ENCODE results near the gene CALML5.

DNA sequence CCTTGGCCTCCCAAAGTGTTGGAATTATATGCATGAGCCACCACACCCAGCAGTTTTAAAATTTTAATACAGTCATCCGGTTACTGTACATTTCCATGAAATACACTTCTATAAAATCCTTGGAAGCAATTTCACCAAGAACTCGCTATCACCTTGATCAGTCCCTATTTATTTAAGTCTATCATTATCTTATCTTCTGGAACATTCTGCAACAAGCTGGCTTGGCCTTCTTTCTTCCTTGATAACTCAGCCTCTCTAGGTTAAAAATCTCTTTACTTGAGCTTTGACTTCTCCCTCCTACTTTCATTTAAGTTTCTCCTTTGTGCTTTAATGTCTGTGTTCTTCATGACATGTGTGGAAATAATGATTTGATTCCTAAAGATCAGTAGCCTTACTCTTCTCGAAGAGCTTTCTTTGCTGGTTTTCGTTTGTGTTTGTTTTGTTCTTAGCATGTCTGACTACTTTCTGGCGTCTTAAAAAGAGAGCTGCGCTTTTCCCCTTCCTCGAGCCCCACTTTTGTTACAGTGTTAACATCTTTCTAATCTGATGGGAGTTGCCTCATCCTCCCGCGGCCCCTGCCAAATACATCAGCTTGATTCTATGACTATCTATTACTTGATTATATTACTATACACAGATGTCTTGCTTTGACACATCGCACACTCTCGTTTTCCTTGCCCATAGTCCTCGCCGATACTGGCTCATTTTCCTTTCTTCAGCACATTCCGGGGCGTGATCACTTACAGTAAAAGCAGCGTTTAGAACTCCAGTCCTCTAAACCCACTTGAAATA is 11.1 kb upstream of the CALML5 start:
- TF ChIP-seq CTCF (IDR thresholded peaks at IDR 0.05) = no peak
- TF ChIP-seq POLR2A (IDR thresholded peaks at IDR 0.05) = no peak

Measured in Peyer's patch (tissue), 4 donors.